ENCODE measurements around the gene TMEM225. TPM values are rescaled to one million over a fixed set of nuclear protein-coding genes. Genes with fewer than 3 reads are reported as not detected.

Gene TMEM225
- total RNA-seq, 1 donor from 2014 or later = not detected

DNA sequence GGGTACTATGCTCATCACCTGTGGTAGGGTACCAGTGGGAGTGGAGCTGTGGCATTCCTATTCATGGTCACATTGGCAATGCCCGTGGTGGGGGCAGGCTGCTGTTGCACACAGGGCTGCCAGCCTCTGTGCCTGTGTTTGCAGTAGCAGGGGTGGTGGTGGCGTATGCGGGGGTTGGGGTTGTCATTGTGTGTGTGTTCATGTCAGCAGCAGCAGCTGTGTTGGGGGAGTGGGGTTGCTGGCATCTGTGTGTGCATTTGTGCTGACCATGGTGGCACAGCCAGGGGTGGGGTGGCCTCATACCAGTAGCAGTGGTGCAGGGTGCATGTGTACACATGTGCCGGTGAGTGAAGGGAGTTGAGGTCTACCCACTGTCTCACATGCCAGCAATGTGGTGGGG lies 34.4 kb downstream of the TMEM225 start:
- Mint-ChIP-seq H3K9me3 (ENCODE audit: unreplicated experiment) (peaks cover 5% of the 10 kb centered on the region), H3K27me3 (ENCODE audit: low read depth, unreplicated experiment) (no peaks in the 10 kb centered on the region), H3K4me1 (ENCODE audit: low read depth, unreplicated experiment) (no peaks in the 10 kb centered on the region), H3K36me3 (ENCODE audit: low read depth, unreplicated experiment) (peaks cover 4% of the 10 kb centered on the region), H3K27ac (ENCODE audit: unreplicated experiment) (no peak overlapping the region), H3K4me3 (ENCODE audit: unreplicated experiment) (no peak overlapping the region)
- Histone ChIP-seq H4K20me1 (ENCODE audit: insufficient read depth, low read length) (no peaks in the 10 kb centered on the region), H3K4me1 (ENCODE audit: insufficient read depth, low read length) (no peaks in the 10 kb centered on the region), H3K27ac (ENCODE audit: low read depth, low read length) (no peak overlapping the region), H3K36me3 (ENCODE audit: insufficient read depth, low read length) (no peaks in the 10 kb centered on the region), H2AFZ (ENCODE audit: low read depth, low read length) (no peak overlapping the region), H3K4me2 (ENCODE audit: low read length) (no peak overlapping the region), H3K79me2 (ENCODE audit: insufficient read depth, low read length) (no peaks in the 10 kb centered on the region), H3K27me3 (ENCODE audit: insufficient read depth, low read length) (no peaks in the 10 kb centered on the region), H3K9me3 (ENCODE audit: insufficient read depth, low read depth, low read length) (no peaks in the 10 kb centered on the region), H3K4me3 (ENCODE audit: insufficient read depth, low read depth, low read length) (no peak overlapping the region), H3K9ac (ENCODE audit: low read length) (no peak overlapping the region)
- DNase-seq (ENCODE audit: low read depth) = no peak
- TF ChIP-seq EZH2 (IDR thresholded peaks at IDR 0.05; ENCODE audit: insufficient read depth, low read length) = no peak
- TF ChIP-seq, protein P1, sequence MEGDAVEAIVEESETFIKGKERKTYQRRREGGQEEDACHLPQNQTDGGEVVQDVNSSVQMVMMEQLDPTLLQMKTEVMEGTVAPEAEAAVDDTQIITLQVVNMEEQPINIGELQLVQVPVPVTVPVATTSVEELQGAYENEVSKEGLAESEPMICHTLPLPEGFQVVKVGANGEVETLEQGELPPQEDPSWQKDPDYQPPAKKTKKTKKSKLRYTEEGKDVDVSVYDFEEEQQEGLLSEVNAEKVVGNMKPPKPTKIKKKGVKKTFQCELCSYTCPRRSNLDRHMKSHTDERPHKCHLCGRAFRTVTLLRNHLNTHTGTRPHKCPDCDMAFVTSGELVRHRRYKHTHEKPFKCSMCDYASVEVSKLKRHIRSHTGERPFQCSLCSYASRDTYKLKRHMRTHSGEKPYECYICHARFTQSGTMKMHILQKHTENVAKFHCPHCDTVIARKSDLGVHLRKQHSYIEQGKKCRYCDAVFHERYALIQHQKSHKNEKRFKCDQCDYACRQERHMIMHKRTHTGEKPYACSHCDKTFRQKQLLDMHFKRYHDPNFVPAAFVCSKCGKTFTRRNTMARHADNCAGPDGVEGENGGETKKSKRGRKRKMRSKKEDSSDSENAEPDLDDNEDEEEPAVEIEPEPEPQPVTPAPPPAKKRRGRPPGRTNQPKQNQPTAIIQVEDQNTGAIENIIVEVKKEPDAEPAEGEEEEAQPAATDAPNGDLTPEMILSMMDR (IDR thresholded peaks at IDR 0.05; ENCODE audit: insufficient read depth, low read depth, low read length) = no peak
- no peak for FAIRE-seq

DNA sequence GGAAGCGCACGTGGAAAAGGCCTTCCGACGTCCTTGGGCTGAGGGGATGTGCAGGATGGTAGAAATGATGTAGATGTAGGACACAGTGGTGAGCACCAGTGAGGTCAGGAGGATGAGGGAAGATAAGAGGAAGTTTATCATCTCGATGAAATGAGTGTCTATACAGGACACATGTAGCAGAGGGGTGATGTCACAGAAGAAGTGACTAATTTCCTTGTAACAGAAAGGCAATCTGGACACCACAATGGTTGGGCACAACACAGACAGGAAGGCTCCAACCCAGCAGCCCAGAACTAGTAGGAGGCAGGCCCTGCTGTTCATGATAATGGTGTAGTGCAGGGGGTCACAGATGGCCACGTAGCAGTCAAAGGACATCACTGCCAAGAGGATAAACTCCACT lies 44.3 kb downstream of the TMEM225 start:
- no peak overlapping the region for H2AFZ ChIP-seq (ENCODE audit: low read depth, low read length)
- H3K9me3 ChIP-seq (ENCODE audit: insufficient read depth, low read depth, low read length) = no peaks in the 10 kb centered on the region
- Mint-ChIP-seq H3K4me3 (ENCODE audit: unreplicated experiment) (no peak overlapping the region), H3K36me3 (ENCODE audit: low read depth, unreplicated experiment) (no peaks in the 10 kb centered on the region), H3K27ac (ENCODE audit: unreplicated experiment) (no peak overlapping the region), H3K27me3 (ENCODE audit: low read depth, unreplicated experiment) (no peaks in the 10 kb centered on the region), H3K9me3 (ENCODE audit: unreplicated experiment) (no peaks in the 10 kb centered on the region), H3K4me1 (ENCODE audit: low read depth, unreplicated experiment) (peaks cover 3% of the 10 kb centered on the region)
- FAIRE-seq (no peak), DNase-seq (ENCODE audit: low read depth) (no peak)
- H3K79me2 ChIP-seq (ENCODE audit: insufficient read depth, low read length) = no peaks in the 10 kb centered on the region
- H3K9ac ChIP-seq (ENCODE audit: low read length) = no peak overlapping the region
- H3K4me1 ChIP-seq (ENCODE audit: insufficient read depth, low read length) = no peaks in the 10 kb centered on the region
- no peaks in the 10 kb centered on the region for H3K36me3 ChIP-seq (ENCODE audit: insufficient read depth, low read length)
- no peaks in the 10 kb centered on the region for H4K20me1 ChIP-seq (ENCODE audit: insufficient read depth, low read length)
- no peak overlapping the region for H3K27ac ChIP-seq (ENCODE audit: low read depth, low read length)
- no peaks in the 10 kb centered on the region for H3K27me3 ChIP-seq (ENCODE audit: insufficient read depth, low read length)
- no peak overlapping the region for H3K4me3 ChIP-seq (ENCODE audit: insufficient read depth, low read depth, low read length)
- H3K4me2 ChIP-seq (ENCODE audit: low read length) = no peak overlapping the region
- no peak for TF ChIP-seq EZH2 (IDR thresholded peaks at IDR 0.05; ENCODE audit: insufficient read depth, low read length)
- TF ChIP-seq, protein P1 (IDR thresholded peaks at IDR 0.05; ENCODE audit: insufficient read depth, low read depth, low read length) = no peak

DNA sequence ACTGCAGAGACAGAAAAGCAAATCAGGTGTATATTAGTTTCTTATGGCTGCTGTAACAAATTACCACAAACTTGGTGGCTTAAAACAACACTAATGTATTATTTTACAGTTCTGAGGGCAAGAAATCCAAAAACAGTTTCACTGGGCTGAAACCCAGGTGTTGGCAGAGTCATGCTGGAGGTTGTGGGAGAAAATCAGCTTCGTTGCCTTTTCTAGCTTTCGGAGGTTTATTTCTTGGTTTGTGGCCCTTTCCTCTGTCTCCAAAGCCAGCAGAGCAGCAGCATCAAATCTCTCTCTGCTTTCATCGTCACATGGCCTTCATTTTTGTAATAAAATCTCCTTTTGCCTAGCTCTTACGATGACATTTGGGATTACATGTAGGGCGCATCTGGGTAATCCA lies 46.3 kb downstream of the TMEM225 start:
- H3K9me3 Mint-ChIP-seq (ENCODE audit: unreplicated experiment) = no peaks in the 10 kb centered on the region
- H3K4me1 Mint-ChIP-seq (ENCODE audit: low read depth, unreplicated experiment) = peaks cover 3% of the 10 kb centered on the region

More for the DNA sequence above, 46.3 kb downstream of the TMEM225 start:
- H3K4me2 ChIP-seq (ENCODE audit: low read length) = no peak overlapping the region
- Mint-ChIP-seq H3K27ac (ENCODE audit: unreplicated experiment) (no peak overlapping the region), H3K27me3 (ENCODE audit: low read depth, unreplicated experiment) (no peaks in the 10 kb centered on the region), H3K36me3 (ENCODE audit: low read depth, unreplicated experiment) (no peaks in the 10 kb centered on the region), H3K4me3 (ENCODE audit: unreplicated experiment) (no peak overlapping the region)
- H3K27me3 ChIP-seq (ENCODE audit: insufficient read depth, low read length) = no peaks in the 10 kb centered on the region
- TF ChIP-seq, protein P1 (IDR thresholded peaks at IDR 0.05; ENCODE audit: insufficient read depth, low read depth, low read length) = no peak
- no peak for TF ChIP-seq EZH2 (IDR thresholded peaks at IDR 0.05; ENCODE audit: insufficient read depth, low read length)
- no peaks in the 10 kb centered on the region for H3K79me2 ChIP-seq (ENCODE audit: insufficient read depth, low read length)
- no peak overlapping the region for H2AFZ ChIP-seq (ENCODE audit: low read depth, low read length)
- FAIRE-seq (no peak), DNase-seq (ENCODE audit: low read depth) (no peak)
- H3K4me1 ChIP-seq (ENCODE audit: insufficient read depth, low read length) = no peaks in the 10 kb centered on the region
- no peaks in the 10 kb centered on the region for H3K9me3 ChIP-seq (ENCODE audit: insufficient read depth, low read depth, low read length)
- H3K27ac ChIP-seq (ENCODE audit: low read depth, low read length) = no peak overlapping the region
- no peak overlapping the region for H3K9ac ChIP-seq (ENCODE audit: low read length)
- no peaks in the 10 kb centered on the region for H4K20me1 ChIP-seq (ENCODE audit: insufficient read depth, low read length)
- H3K4me3 ChIP-seq (ENCODE audit: insufficient read depth, low read depth, low read length) = no peak overlapping the region
- no peaks in the 10 kb centered on the region for H3K36me3 ChIP-seq (ENCODE audit: insufficient read depth, low read length)

Measured in astrocyte (in vitro differentiated cells and primary cell).